GM15510 (cell line): ENCODE measurements around the gene SAPCD1.

ENCODE experiments used
- POLR2A ChIP-seq: IDR thresholded peaks from 3 replicates; pipeline ENCODE4 v1.6.1; 2011; ENCODE audit warnings: borderline replicate concordance; ENCODE audit not compliant: insufficient read length; ENCODE audit errors: extremely low read depth

The SAPCD1 gene

GRCh38 chr6:31762878-31763618, 592 bp downstream of the SAPCD1 start:
- TF ChIP-seq POLR2A, result peak; percentile 13

- TF ChIP-seq POLR2A, result no peak
Measured at GRCh38 chr6:31763619-31763940, 1.1 kb downstream of the SAPCD1 start.

DNA sequence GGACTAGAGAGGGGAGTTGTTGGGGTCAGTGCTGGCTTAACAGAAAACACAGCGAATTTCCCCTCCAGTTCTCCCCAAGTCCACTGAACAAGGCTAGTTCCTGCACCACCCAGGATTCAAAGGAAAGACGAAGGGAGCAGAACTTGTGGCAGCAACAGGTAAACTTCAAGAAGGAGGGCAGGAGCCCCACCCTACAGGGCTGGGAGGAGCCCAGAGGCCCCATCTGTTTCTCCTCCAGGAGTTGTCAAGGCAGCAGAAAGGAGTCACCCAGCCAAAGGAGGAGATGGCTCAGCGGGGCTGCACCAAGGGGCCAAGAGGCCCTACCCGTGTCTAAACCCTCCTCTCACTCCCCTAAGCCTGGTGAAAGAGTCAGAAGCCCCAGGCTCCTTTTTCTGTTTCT, 1.7 kb downstream of the SAPCD1 start:
- TF ChIP-seq POLR2A, result no peak

DNA sequence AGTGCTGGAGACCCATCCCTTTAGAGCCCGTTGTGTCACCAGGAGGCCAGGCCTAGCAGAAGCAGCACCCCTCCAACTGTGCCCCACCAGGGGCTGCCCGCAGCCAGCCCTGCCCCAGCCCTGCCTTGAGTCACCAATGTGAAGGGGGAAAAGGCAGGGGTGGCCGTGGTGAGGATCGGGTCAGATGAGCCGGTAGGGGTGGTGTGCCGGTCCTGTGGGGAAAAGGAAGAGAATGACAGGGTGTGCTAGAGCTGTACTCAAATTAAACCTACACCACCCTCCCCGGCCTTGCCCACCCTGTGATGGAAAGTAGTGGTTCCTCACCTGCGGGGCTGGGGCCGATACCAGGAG, 3.1 kb downstream of the SAPCD1 start:
- no peak for TF ChIP-seq POLR2A

GRCh38 chr6:31765910-31766794, 3.7 kb downstream of the SAPCD1 start:
- no peak for TF ChIP-seq POLR2A

GRCh38 chr6:31767096-31767645, 4.7 kb downstream of the SAPCD1 start:
- no peak for TF ChIP-seq POLR2A

GRCh38 chr6:31768363-31769257, 6.2 kb downstream of the SAPCD1 start:
- TF ChIP-seq POLR2A, result no peak

GRCh38 chr6:31769684-31770371, 7.4 kb downstream of the SAPCD1 start:
- no peak for TF ChIP-seq POLR2A

GRCh38 chr6:31770860-31771259, 8.4 kb downstream of the SAPCD1 start:
- no peak for TF ChIP-seq POLR2A

DNA sequence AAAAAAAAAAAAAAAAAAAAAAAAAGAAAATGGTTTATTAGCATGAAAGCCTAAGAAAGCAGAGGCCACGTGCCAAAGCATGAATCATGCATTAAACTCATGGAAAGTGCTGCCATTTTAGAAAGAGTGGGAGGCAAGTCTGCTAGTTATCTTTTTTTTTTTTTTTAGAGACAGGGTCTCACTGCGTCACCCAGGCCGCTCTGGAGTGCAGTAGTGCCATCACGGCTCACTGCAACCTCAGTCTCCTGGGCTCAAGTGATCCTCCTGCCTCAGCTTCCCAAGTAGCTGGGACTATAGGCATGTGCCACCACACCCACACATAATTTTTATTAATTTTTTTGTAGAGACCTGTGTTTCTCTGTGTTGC, 9.5 kb downstream of the SAPCD1 start:
- no peak for TF ChIP-seq POLR2A

GRCh38 chr6:31775184-31775583, 12.7 kb downstream of the SAPCD1 start:
- no peak for TF ChIP-seq POLR2A

- TF ChIP-seq POLR2A, result no peak
Measured at GRCh38 chr6:31775633-31776484, 13.4 kb downstream of the SAPCD1 start.

GRCh38 chr6:31776485-31776988, 14.1 kb downstream of the SAPCD1 start:
- no peak for TF ChIP-seq POLR2A
